Erythroblast (primary cell): Measurements from ENCODE around the gene DLL1.

ENCODE experiments used
- GATA1 ChIP-seq: IDR thresholded peaks from 2 replicates; pipeline ENCODE4 v1.6.1; 2011; ENCODE audit warnings: low read depth, mild to moderate bottlenecking, control low read depth, low read length, moderate library complexity
- POLR2A ChIP-seq: IDR thresholded peaks from 2 replicates; pipeline ENCODE4 v1.6.1; 2011; ENCODE audit warnings: mild to moderate bottlenecking, low read length

DNA sequence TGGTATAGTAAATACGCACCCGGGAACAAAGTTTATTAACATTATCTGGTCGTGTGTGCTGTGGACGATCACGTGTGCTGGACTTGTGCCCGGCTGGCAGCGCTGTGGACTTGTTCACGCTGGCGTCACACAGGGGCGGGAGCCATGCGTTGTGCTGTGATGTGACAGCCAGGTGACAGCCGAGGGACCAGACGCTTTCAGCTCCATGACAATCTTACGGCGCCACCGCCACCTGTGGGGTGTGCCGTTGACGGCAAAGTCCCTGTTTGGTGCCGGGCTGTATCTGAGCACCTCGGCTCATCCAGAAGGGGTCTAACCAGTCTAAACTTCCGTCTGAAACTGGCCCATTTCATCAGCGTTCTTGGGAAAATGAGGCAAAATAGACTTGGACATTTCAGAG, 25.2 kb downstream of the DLL1 start:
- TF ChIP-seq POLR2A (no peak), GATA1 (no peak)
